ENCODE data around the gene AGAP1.

AGAP1 gene

DNA sequence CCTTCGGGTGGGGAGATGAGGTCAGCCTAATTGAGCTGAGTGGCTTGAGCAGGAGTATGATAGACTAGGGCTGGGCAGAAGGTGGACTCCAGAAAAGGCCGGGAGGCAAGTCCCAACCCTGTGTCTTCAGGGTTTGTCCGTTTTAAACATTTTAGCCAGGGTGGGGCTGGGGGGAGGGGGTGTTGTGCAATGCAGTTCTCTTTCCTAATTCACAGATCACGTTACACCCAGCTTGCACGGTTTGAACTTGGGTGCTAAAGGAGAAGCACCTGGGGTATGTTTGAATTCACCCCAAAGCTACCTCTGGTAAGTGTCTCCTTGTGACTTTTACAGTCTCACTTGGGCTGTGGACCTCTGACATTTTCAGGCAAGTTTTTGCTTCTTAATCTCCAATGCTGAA lies 233.3 kb downstream of the AGAP1 start:
- no peaks in the 10 kb centered on the region for H3K79me2 ChIP-seq (ENCODE audit: control insufficient read depth, low read length)
- H3F3A ChIP-seq (ENCODE audit: control insufficient read depth, insufficient read depth) = no peaks in the 10 kb centered on the region
- no peak overlapping the region for H3K4me3 ChIP-seq (ENCODE audit: low read length)
- H3K9me3 ChIP-seq (ENCODE audit: control insufficient read depth, insufficient read depth, low read length) = no peaks in the 10 kb centered on the region
- H3K4me1 ChIP-seq (ENCODE audit: control insufficient read depth, low read length) = no peaks in the 10 kb centered on the region
- H3K27ac ChIP-seq (ENCODE audit: low read depth, low read length) = no peak overlapping the region
- no peak overlapping the region for H3K4me2 ChIP-seq (ENCODE audit: low read length)
- TF ChIP-seq, protein P1, sequence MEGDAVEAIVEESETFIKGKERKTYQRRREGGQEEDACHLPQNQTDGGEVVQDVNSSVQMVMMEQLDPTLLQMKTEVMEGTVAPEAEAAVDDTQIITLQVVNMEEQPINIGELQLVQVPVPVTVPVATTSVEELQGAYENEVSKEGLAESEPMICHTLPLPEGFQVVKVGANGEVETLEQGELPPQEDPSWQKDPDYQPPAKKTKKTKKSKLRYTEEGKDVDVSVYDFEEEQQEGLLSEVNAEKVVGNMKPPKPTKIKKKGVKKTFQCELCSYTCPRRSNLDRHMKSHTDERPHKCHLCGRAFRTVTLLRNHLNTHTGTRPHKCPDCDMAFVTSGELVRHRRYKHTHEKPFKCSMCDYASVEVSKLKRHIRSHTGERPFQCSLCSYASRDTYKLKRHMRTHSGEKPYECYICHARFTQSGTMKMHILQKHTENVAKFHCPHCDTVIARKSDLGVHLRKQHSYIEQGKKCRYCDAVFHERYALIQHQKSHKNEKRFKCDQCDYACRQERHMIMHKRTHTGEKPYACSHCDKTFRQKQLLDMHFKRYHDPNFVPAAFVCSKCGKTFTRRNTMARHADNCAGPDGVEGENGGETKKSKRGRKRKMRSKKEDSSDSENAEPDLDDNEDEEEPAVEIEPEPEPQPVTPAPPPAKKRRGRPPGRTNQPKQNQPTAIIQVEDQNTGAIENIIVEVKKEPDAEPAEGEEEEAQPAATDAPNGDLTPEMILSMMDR (IDR thresholded peaks at IDR 0.05; ENCODE audit: low read depth, low read length, poor library complexity, severe bottlenecking) = no peak
- no peak for TF ChIP-seq EZH2phosphoT487 (IDR thresholded peaks at IDR 0.05; ENCODE audit: borderline replicate concordance, low read length)
- H3K9me2 ChIP-seq (replicated peaks; ENCODE audit: control insufficient read depth, low read length) = no peaks in the 10 kb centered on the region
- H3K36me3 ChIP-seq (ENCODE audit: control insufficient read depth, low read length) = no peaks in the 10 kb centered on the region
- no peaks in the 10 kb centered on the region for H4K20me1 ChIP-seq (ENCODE audit: control insufficient read depth, insufficient read depth, low read depth, low read length)
- H3K27me3 ChIP-seq (ENCODE audit: control insufficient read depth, low read length) = no peaks in the 10 kb centered on the region

DNA sequence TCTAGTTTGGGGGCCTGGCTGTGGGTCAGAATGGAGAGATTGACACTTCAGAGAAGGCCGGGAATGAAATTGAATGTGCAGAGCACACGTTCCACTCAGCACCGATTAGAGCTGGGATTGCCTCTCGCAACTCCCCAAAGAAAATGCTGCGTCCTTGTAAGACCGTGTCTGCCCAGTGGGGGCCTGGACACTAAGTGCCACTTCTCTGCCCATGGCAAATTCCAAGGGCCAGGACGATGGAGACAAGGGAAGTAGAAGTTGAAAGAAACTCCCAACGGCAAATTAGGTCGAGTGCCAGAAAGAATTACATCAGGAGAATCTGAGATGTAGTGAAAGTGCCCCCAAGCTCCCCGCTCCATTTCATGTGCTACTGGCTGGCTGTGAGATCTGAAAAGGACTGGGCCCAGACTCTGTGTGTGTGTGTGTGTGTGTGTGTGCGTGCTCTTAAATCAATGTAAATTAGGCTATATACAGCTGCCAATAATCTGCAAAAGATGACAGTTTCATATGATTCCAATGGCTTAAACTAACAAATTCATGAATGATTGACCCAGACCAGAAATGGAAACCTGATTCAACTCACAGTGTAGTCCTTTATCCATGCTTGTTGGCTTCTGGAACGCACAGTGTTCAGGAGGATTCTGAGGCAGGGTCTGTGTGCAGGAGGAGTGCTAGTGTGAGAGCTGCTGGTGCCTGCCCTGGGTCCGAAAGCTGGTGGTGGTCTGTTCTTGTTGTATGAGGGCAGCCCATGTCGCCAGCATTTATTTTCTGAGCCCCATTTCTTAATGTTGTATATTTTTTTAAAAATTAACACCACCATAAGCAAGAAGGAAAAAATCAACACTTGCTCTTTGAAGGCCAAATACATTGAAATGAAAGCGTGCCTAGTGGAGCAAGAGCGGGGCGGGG lies 234.3 kb downstream of the AGAP1 start:
- Histone ChIP-seq H3K9me3 (ENCODE audit: control insufficient read depth, insufficient read depth, low read length) (no peaks in the 10 kb centered on the region), H3K79me2 (ENCODE audit: control insufficient read depth, low read length) (no peaks in the 10 kb centered on the region), H3K4me2 (ENCODE audit: low read length) (no peak overlapping the region), H3K36me3 (ENCODE audit: control insufficient read depth, low read length) (no peaks in the 10 kb centered on the region), H3K27me3 (ENCODE audit: control insufficient read depth, low read length) (no peaks in the 10 kb centered on the region), H3K4me1 (ENCODE audit: control insufficient read depth, low read length) (no peaks in the 10 kb centered on the region), H3K27ac (ENCODE audit: low read depth, low read length) (no peak overlapping the region), H3K9me2 (replicated peaks; ENCODE audit: control insufficient read depth, low read length) (no peaks in the 10 kb centered on the region), H3F3A (ENCODE audit: control insufficient read depth, insufficient read depth) (no peaks in the 10 kb centered on the region), H4K20me1 (ENCODE audit: control insufficient read depth, insufficient read depth, low read depth, low read length) (no peaks in the 10 kb centered on the region), H3K4me3 (ENCODE audit: low read length) (no peak overlapping the region)
- TF ChIP-seq, protein P1 (IDR thresholded peaks at IDR 0.05; ENCODE audit: low read depth, low read length, poor library complexity, severe bottlenecking) = no peak
- no peak for TF ChIP-seq EZH2phosphoT487 (IDR thresholded peaks at IDR 0.05; ENCODE audit: borderline replicate concordance, low read length)

DNA sequence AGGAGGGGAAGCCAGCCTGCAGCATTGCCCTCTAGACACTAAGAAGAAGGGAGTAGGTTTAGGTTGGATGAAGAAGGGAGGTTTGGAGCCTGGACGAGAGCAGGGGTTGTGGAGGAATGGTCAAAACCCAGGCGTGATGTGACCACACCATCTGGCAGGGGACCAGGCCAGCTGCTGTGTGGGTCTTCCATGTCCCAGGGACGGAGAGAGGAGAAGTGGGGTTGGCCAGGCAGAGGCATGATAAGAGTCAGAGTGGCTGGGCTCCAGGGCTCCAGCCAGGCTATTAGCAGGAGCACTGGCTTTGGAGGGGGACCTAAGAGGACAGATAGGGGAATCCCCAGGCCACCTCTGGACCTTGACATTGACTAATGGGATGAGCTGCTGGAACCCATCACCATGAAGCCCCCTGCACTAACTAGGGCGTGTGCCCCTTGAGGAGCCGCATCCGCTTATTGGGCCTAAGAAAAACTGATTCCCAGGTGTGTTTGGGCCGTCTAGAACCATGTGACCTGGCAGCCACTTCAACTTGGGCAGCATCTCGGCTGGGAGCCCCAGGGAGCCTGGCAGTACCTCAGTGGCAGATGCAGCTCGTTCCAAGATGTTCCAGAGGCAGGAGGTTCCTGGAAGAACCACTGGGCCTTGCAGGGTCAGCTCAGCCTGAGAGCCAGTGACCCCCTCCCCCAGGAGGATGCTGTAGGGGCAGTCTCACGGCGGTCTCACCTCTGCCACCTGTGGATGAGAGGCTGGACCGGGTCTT lies 235.1 kb downstream of the AGAP1 start:
- Histone ChIP-seq H3K4me3 (ENCODE audit: low read length) (no peak overlapping the region), H3K36me3 (ENCODE audit: control insufficient read depth, low read length) (no peaks in the 10 kb centered on the region), H4K20me1 (ENCODE audit: control insufficient read depth, insufficient read depth, low read depth, low read length) (no peaks in the 10 kb centered on the region), H3K27me3 (ENCODE audit: control insufficient read depth, low read length) (no peaks in the 10 kb centered on the region), H3K9me2 (replicated peaks; ENCODE audit: control insufficient read depth, low read length) (no peaks in the 10 kb centered on the region), H3K79me2 (ENCODE audit: control insufficient read depth, low read length) (no peaks in the 10 kb centered on the region), H3K9me3 (ENCODE audit: control insufficient read depth, insufficient read depth, low read length) (no peaks in the 10 kb centered on the region), H3K27ac (ENCODE audit: low read depth, low read length) (no peak overlapping the region), H3K4me1 (ENCODE audit: control insufficient read depth, low read length) (no peaks in the 10 kb centered on the region), H3F3A (ENCODE audit: control insufficient read depth, insufficient read depth) (no peaks in the 10 kb centered on the region), H3K4me2 (ENCODE audit: low read length) (no peak overlapping the region)
- no peak for TF ChIP-seq EZH2phosphoT487 (IDR thresholded peaks at IDR 0.05; ENCODE audit: borderline replicate concordance, low read length)
- TF ChIP-seq, protein P1 (IDR thresholded peaks at IDR 0.05; ENCODE audit: low read depth, low read length, poor library complexity, severe bottlenecking) = no peak

Data from DOHH2 (cell line).